ENCODE results near the gene ZBTB20. TPM values are rescaled to one million over a fixed set of nuclear protein-coding genes. Genes with fewer than 3 reads are reported as not detected.

The ZBTB20 gene
- total and polyA plus RNA-seq, 4 donors, result 0.74 to 77.1 (median 27.9) TPM

- Histone ChIP-seq H3K27me3 (ENCODE audit: control insufficient read depth in 3 of 3, insufficient read depth in 3 of 3, low read length in 2 of 3) (no peaks in the 10 kb centered on the region), H3K9me3 (ENCODE audit: control insufficient read depth in 4 of 4, insufficient read depth in 3 of 4, low read length in 3 of 4) (peaks cover 0 to 6% (median 0%) of the 10 kb centered on the region in 4 donors), H3K9ac (ENCODE audit: insufficient read depth in 1 of 2, low read length in 2 of 2) (no peak overlapping the region), H3K27ac (ENCODE audit: low read depth in 1 of 2, low read length in 1 of 2) (no peak overlapping the region), H3K4me3 (no peak overlapping the region), H3K4me1 (ENCODE audit: control insufficient read depth in 5 of 5, insufficient read depth in 5 of 5, low read length in 5 of 5) (no peaks in the 10 kb centered on the region), H3K36me3 (ENCODE audit: control insufficient read depth in 4 of 4, insufficient read depth in 4 of 4, low read length in 4 of 4) (peaks cover 0 to 4% (median 0%) of the 10 kb centered on the region in 4 donors)
- ATAC-seq (ENCODE audit: insufficient read depth, low FRiP score) (no peak), DNase-seq (no peak)
- TF ChIP-seq, protein P1, sequence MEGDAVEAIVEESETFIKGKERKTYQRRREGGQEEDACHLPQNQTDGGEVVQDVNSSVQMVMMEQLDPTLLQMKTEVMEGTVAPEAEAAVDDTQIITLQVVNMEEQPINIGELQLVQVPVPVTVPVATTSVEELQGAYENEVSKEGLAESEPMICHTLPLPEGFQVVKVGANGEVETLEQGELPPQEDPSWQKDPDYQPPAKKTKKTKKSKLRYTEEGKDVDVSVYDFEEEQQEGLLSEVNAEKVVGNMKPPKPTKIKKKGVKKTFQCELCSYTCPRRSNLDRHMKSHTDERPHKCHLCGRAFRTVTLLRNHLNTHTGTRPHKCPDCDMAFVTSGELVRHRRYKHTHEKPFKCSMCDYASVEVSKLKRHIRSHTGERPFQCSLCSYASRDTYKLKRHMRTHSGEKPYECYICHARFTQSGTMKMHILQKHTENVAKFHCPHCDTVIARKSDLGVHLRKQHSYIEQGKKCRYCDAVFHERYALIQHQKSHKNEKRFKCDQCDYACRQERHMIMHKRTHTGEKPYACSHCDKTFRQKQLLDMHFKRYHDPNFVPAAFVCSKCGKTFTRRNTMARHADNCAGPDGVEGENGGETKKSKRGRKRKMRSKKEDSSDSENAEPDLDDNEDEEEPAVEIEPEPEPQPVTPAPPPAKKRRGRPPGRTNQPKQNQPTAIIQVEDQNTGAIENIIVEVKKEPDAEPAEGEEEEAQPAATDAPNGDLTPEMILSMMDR (IDR thresholded peaks at IDR 0.05; ENCODE audit: control extremely low read depth, extremely low read depth), result no peak
- 96% methylated on average over 2 of the region's 2 CpGs for WGBS, 2 donors
Measured at GRCh38 chr3:115004201-115005140, 142.6 kb downstream of the ZBTB20 start.

DNA sequence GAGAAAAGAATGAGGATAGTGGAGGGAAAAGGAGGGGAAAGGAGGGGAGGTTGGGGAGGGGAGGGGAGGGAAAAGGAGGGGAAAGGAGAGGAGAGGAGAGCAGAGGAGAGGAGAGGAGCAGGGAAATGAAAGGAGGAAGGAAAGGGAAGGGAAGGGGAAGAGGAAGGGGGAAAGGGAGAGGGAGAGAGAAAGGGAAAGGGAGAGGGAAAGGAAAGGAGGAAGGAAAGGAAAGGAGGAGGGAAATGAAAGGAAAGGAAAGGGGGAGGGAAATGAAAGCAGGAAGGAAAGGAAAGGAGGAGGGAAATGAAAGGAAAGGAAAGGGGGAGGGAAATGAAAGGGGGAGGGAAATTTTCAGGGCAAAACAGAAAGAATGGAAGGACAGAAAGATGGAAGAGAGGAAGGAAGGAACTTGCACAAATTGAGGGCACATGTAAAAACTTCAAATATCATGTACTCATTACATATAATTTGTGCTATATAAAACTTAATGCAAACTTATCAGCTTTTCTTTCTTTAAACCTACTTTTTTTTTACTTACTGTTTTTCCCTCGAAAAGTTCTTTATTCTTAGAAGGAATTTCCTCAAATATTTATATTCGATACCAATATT is 148.0 kb downstream of the ZBTB20 start:
- no peak overlapping the region for H3K27ac ChIP-seq (ENCODE audit: low read depth in 1 of 2, low read length in 1 of 2)
- WGBS, 2 donors, result 96 to 98% methylated on average over 2 of the region's 2 CpGs
- H3K9ac ChIP-seq (ENCODE audit: insufficient read depth in 1 of 2, low read length in 2 of 2), result no peak overlapping the region
- peaks cover 0 to 2% (median 0%) of the 10 kb centered on the region in 4 donors for H3K9me3 ChIP-seq (ENCODE audit: control insufficient read depth in 4 of 4, insufficient read depth in 3 of 4, low read length in 3 of 4)
- H3K4me1 ChIP-seq (ENCODE audit: control insufficient read depth in 5 of 5, insufficient read depth in 5 of 5, low read length in 5 of 5), result no peaks in the 10 kb centered on the region
- no peak for ATAC-seq (ENCODE audit: insufficient read depth, low FRiP score)
- no peak overlapping the region for H3K4me3 ChIP-seq
- TF ChIP-seq, protein P1 (IDR thresholded peaks at IDR 0.05; ENCODE audit: control extremely low read depth, extremely low read depth), result no peak
- peaks cover 0 to 4% (median 0%) of the 10 kb centered on the region in 4 donors for H3K36me3 ChIP-seq (ENCODE audit: control insufficient read depth in 4 of 4, insufficient read depth in 4 of 4, low read length in 4 of 4)
- no peaks in the 10 kb centered on the region for H3K27me3 ChIP-seq (ENCODE audit: control insufficient read depth in 3 of 3, insufficient read depth in 3 of 3, low read length in 2 of 3)
- no peak for DNase-seq

- WGBS, 2 donors, result 85 to 89% methylated on average over 6 of the region's 6 CpGs
- Histone ChIP-seq H3K27me3 (ENCODE audit: control insufficient read depth in 3 of 3, insufficient read depth in 3 of 3, low read length in 2 of 3) (no peaks in the 10 kb centered on the region), H3K4me3 (no peak overlapping the region), H3K36me3 (ENCODE audit: control insufficient read depth in 4 of 4, insufficient read depth in 4 of 4, low read length in 4 of 4) (no peaks in the 10 kb centered on the region), H3K9me3 (ENCODE audit: control insufficient read depth in 4 of 4, insufficient read depth in 3 of 4, low read length in 3 of 4) (no peaks in the 10 kb centered on the region), H3K4me1 (ENCODE audit: control insufficient read depth in 5 of 5, insufficient read depth in 5 of 5, low read length in 5 of 5) (no peaks in the 10 kb centered on the region), H3K9ac (ENCODE audit: insufficient read depth in 1 of 2, low read length in 2 of 2) (no peak overlapping the region), H3K27ac (ENCODE audit: low read depth in 1 of 2, low read length in 1 of 2) (no peak overlapping the region)
- ATAC-seq (ENCODE audit: insufficient read depth, low FRiP score) (no peak), DNase-seq (no peak)
- TF ChIP-seq, protein P1 (IDR thresholded peaks at IDR 0.05; ENCODE audit: control extremely low read depth, extremely low read depth), result no peak
Measured at GRCh38 chr3:114994554-114995341, 152.3 kb downstream of the ZBTB20 start.
